Spleen (tissue), 11 donors: ENCODE measurements around the gene EHD4. TPM values are rescaled to one million over a fixed set of nuclear protein-coding genes. Genes with fewer than 3 reads are reported as not detected.

Experiments used
- DNase-seq: peaks from one replicate; pipeline ENCODE4 v3.0.0-alpha.2; 2020
- H3K27ac ChIP-seq, 8 donors: fragments of 200-600 bp; sonication (generic) in 7 of 8; 1 replicate in 4 of 8; 2 replicates in 4 of 8; pipeline versions ENCODE4 v1.5.0 to v1.8.0; 2016 to 2021; ENCODE audit warnings: inconsistent platforms in 4 of 8, mild to moderate bottlenecking in 4 of 8, moderate library complexity in 1 of 8
- H3K27me3 ChIP-seq, 7 donors: fragments of 200-600 bp; sonication (generic) in 6 of 7; replicated peaks in 1 of 7; 1 replicate in 4 of 7; 2 replicates in 3 of 7; pipeline versions ENCODE4 v1.5.0 to v1.8.0; 2016 to 2021; ENCODE audit warnings: inconsistent platforms in 3 of 7, mild to moderate bottlenecking in 1 of 7
- H3K36me3 ChIP-seq, 6 donors: fragments of 200-600 bp; sonication (generic) in 5 of 6; 1 replicate in 4 of 6; 2 replicates in 2 of 6; pipeline versions ENCODE4 v1.5.0 to v1.8.0; 2016 to 2021; ENCODE audit warnings: inconsistent platforms in 2 of 6
- H3K4me1 ChIP-seq, 6 donors: fragments of 200-600 bp; sonication (generic) in 5 of 6; 1 replicate in 3 of 6; 2 replicates in 3 of 6; pipeline versions ENCODE4 v1.5.0 to v1.8.0; 2016 to 2021; ENCODE audit warnings: inconsistent platforms in 3 of 6
- H3K4me3 ChIP-seq, 8 donors: fragments of 200-600 bp; sonication (generic) in 7 of 8; 1 replicate in 4 of 8; 2 replicates in 4 of 8; pipeline versions ENCODE4 v1.5.0 to v1.8.0; 2016 to 2021; ENCODE audit warnings: inconsistent platforms in 4 of 8, mild to moderate bottlenecking in 4 of 8, moderate library complexity in 2 of 8
- H3K9me3 ChIP-seq, 8 donors: fragments of 200-600 bp; sonication (generic) in 7 of 8; 1 replicate in 4 of 8; 2 replicates in 4 of 8; pipeline versions ENCODE4 v1.5.0 to v1.8.0; 2016 to 2021; ENCODE audit warnings: inconsistent platforms in 4 of 8
- CTCF ChIP-seq, 11 experiments: fragments of 200-600 bp in 7 of 11; fragments of 450-650 bp in 4 of 11; sonication (generic) in 4 of 11; IDR thresholded peaks in 8 of 11; conservative IDR thresholded peaks in 3 of 11; 1 replicate in 7 of 11; 2 replicates in 4 of 11; pipeline versions ENCODE4 v1.4.0 to v1.8.0; 2016 to 2021; ENCODE audit warnings: antibody characterized with exemption in 11 of 11, inconsistent platforms in 4 of 11, mild to moderate bottlenecking in 1 of 11
- POLR2A ChIP-seq, 3 donors: fragments of 450-650 bp; IDR thresholded peaks; one replicate each; pipeline ENCODE4 v1.5.1; 2017; ENCODE audit warnings: antibody characterized with exemption in 3 of 3, mild to moderate bottlenecking in 1 of 3
- POLR2AphosphoS5 ChIP-seq, 3 donors: sonication (generic); formaldehyde crosslinking; IDR thresholded peaks; one replicate each; pipeline ENCODE4 v1.5.1; 2017; ENCODE audit warnings: antibody characterized with exemption in 3 of 3
- WGBS, 5 donors: extraction: QIAGEN DNeasy Blood & Tissue Kit in 3 of 5; methylation state at CpG; one replicate each; pipeline versions ENCODE4 v1.1.5 to v1.1.7; 2013 to 2018; 5-methylcytosine and 5-hydroxymethylcytosine counted together
- intact Hi-C: fragments of 100-400 bp; cut with DNase I; formaldehyde crosslinking; loops from one replicate; pipeline ENCODE4 v1.15.0; 2023; ENCODE audit warnings: low total_unique reads
- microRNA-seq, 3 donors: library from miRNA; unstranded; fragments of <30 nt; microRNA quantifications; one replicate each; pipeline versions ENCODE4 to v1.1.0, GENCODE V29; 2019 to 2020
- polyA plus RNA-seq, 3 donors: library from polyadenylated mRNA; stranded (reverse); fragments of 200-250 nt; gene quantifications; one replicate each; pipeline ENCODE4 v1.2.1, GENCODE V29; 2013
- small RNA-seq, 4 donors: library from RNA; depleted of rRNA; stranded (forward); fragments of <200 nt; gene quantifications; one replicate each; pipeline ENCODE3, GENCODE V24; 2016
- total RNA-seq, 7 donors: library from RNA; depleted of rRNA in 3 of 7; stranded (reverse); fragments of >200 nt in 3 of 7; fragmentation: NEBNext Ultra II Directional in 4 of 7; extraction: Animal tissue kit (Norgen Biotek cat#: 25700) in 4 of 7; gene quantifications; one replicate each; pipeline versions ENCODE4 v1.1.0 to v1.2.1, GENCODE V29; 2016 to 2021
- donor health status: healthy with polysubstance abuse.
- donor health status: DM: no; HTN: no; CAD: no; lungs with moderate emphysema.
- donor health status: DM: no; HTN: no; CAD: no.
- donor health status: Bipolar disorder and iron deficiency.
- donor health status: healthy.
- donor health status: DM: no; HTN: no; CAD: no.
- donor health status: DM: yes; HTN: yes; CAD: no.

The EHD4 gene
- total and polyA plus RNA-seq, 10 donors = 5.5 to 33.2 (median 21.7) TPM

DNA sequence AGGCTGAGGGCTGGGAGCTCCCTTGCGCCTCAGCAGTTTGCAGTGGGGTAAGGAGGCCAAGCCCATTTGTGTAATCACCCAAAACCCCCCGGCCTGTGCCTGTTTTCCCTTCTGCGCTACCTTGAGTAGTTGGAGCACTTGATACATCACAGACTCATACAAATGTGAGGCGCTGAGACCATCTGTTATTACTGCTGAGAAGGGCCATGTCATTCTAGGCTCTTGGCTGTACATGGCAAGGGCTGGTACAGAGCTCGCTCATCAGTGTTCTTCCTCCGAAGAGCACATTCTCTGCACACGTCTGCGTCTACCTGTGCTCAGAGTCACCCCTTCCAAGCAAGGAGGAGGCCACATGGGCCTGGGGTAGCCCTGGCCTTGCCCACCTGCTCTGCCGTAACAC lies 124.4 kb downstream of the EHD4 start:
- Histone ChIP-seq H3K9me3 (no peaks in the 10 kb centered on the region), H3K4me1 (no peaks in the 10 kb centered on the region), H3K27ac (no peak overlapping the region), H3K27me3 (peaks cover 0 to 25% (median 0%) of the 10 kb centered on the region in 7 donors), H3K36me3 (peaks cover 0 to 63% (median 53%) of the 10 kb centered on the region in 6 donors), H3K4me3 (no peak overlapping the region)
- intact Hi-C loops = no loop called here
- WGBS, 5 donors = 88 to 99% (median 94%) methylated on average over 8 to 9 of the region's 9 CpGs
- TF ChIP-seq CTCF (IDR thresholded peaks at IDR 0.05 in 8 of 11, conservative IDR thresholded peaks at IDR 0.05 in 3 of 11) = no peak
- TF ChIP-seq POLR2A (IDR thresholded peaks at IDR 0.05) = no peak
- TF ChIP-seq POLR2AphosphoS5 (IDR thresholded peaks at IDR 0.05) = no peak
- DNase-seq = no peak

DNA sequence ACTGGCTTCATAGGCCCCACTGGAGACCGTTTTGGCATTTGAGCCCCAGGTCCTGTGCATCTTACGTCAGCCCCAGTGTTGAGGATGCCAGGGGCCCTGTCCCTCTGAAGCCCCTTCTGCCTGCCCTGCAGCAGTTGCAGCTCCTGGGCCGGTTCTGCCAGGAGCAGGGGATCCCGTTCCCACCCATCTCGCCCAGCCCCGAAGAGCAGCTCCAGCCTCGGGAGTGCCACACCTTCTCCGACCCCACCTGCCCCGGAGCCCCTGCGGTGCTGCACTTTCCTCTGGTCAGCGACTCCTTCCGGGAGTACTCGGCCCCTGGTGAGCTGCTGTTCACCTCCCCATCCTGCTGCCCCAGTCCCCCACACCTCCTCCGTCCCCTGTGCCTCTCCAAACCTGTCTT lies 125.2 kb downstream of the EHD4 start:
- WGBS, 5 donors = 89 to 99% (median 96%) methylated on average over 12 to 14 of the region's 14 CpGs
- peaks cover 0 to 71% (median 54%) of the 10 kb centered on the region in 6 donors for H3K36me3 ChIP-seq
- intact Hi-C loops = no loop called here

More for the DNA sequence above, 125.2 kb downstream of the EHD4 start:
- Histone ChIP-seq H3K27me3 (peaks cover 0 to 17% (median 0%) of the 10 kb centered on the region in 7 donors), H3K4me3 (no peak overlapping the region), H3K9me3 (no peaks in the 10 kb centered on the region), H3K27ac (no peak overlapping the region), H3K4me1 (no peaks in the 10 kb centered on the region)
- TF ChIP-seq POLR2A (IDR thresholded peaks at IDR 0.05) (no peak), CTCF (IDR thresholded peaks at IDR 0.05 in 8 of 11, conservative IDR thresholded peaks at IDR 0.05 in 3 of 11) (no peak), POLR2AphosphoS5 (IDR thresholded peaks at IDR 0.05) (no peak)
- no peak for DNase-seq

Small RNAs within 50 kb of the gene (microRNA-seq; reads per million reads assigned to microRNA genes)
- 0 reads per million in 3 donors for gene MIR4310

Small RNAs within 50 kb of the gene (small RNA-seq; reads per million reads assigned to genes)
- gene MIR4310 (0 reads per million in 4 donors), gene RNA5SP393 (0 reads per million in 4 donors)

Other genes with a start within 250 kb of the EHD4 start
- 10 to 100 TPM; 19.9 to 44.5 (median 37.4) TPM for gene MAPKBP1, start 198.1 kb downstream of the EHD4 start, total RNA-seq
- gene MAPKBP1, start 198.1 kb downstream of the EHD4 start, polyA plus RNA-seq = 10 to 100 TPM in 2 of 3 donors, 1 to 10 TPM in 1; 2.4 to 16.6 (median 12.5) TPM
- gene JMJD7, start 144.5 kb downstream of the EHD4 start, total RNA-seq = 10 to 100 TPM in 5 of 7 donors, 1 to 10 TPM in 2; 3.2 to 20.1 (median 13.0) TPM
- 10 to 100 TPM in 1 of 3 donors, 1 to 10 TPM in 2; 5.2 to 10.9 (median 8.6) TPM for gene JMJD7, start 144.5 kb downstream of the EHD4 start, polyA plus RNA-seq
- 10 to 100 TPM in 4 of 7 donors, 1 to 10 TPM in 3; 4.0 to 14.4 (median 10.2) TPM for gene PLA2G4B, start 133.7 kb downstream of the EHD4 start, total RNA-seq
- 10 to 100 TPM; 10.6 to 20.8 (median 18.5) TPM for gene PLA2G4B, start 133.7 kb downstream of the EHD4 start, polyA plus RNA-seq
- 1 to 10 TPM in 2 of 7 donors, under 1 TPM in 5; 0.19 to 1.2 (median 0.67) TPM for gene SPTBN5, start 78.5 kb downstream of the EHD4 start, total RNA-seq
- 1 to 10 TPM in 2 of 3 donors, under 1 TPM in 1; 0.41 to 2.0 (median 1.6) TPM for gene SPTBN5, start 78.5 kb downstream of the EHD4 start, polyA plus RNA-seq
- gene PLA2G4E, start 48.5 kb upstream of the EHD4 start, total RNA-seq = not detected
- not detected for gene PLA2G4E, start 48.5 kb upstream of the EHD4 start, polyA plus RNA-seq
- gene PLA2G4D, start 122.0 kb upstream of the EHD4 start, total RNA-seq = not detected
- gene PLA2G4D, start 122.0 kb upstream of the EHD4 start, polyA plus RNA-seq = not detected
- not detected for gene PLA2G4F, start 184.1 kb upstream of the EHD4 start, total RNA-seq
- under 1 TPM in 1 of 3 donors, not detected in 2; 0.03 TPM for gene PLA2G4F, start 184.1 kb upstream of the EHD4 start, polyA plus RNA-seq
- 100 to 1,000 TPM in 4 of 7 donors, 10 to 100 TPM in 3; 71.3 to 220 (median 105) TPM for gene VPS39, start 235.7 kb upstream of the EHD4 start, total RNA-seq
- gene VPS39, start 235.7 kb upstream of the EHD4 start, polyA plus RNA-seq = 10 to 100 TPM; 25.9 to 48.0 (median 47.6) TPM